Stimulated activated memory B cell treated with anti-CD40 and anti-IgM and Interleukin-4, amounts not matched to agents 10 μg/mL and 1 μg/mL and 100 μg/mL, for 72 hours (primary cell): ENCODE data around the gene REX1BD.
"Not testable (repeated sequence)": the region's sequence is repeated elsewhere in the genome, so short reads cannot be mapped to it uniquely, and the experiment has no call there.

Experiments
- ATAC-seq: fragments of 150-1000 bp; cut with Tn5 transposase; 2 replicates; pipeline ENCODE4 v1.10.0; 2021
- H3K27ac Mint-ChIP-seq: one replicate; pipeline ENCODE4 v1.8.0; 2022; ENCODE audit warnings: mild to moderate bottlenecking, mixed read lengths
- H3K27me3 Mint-ChIP-seq: one replicate; pipeline ENCODE4 v1.8.0; 2022; ENCODE audit warnings: mixed read lengths
- H3K36me3 Mint-ChIP-seq: one replicate; pipeline ENCODE4 v1.8.0; 2022; ENCODE audit warnings: mixed read lengths
- H3K4me1 Mint-ChIP-seq: one replicate; pipeline ENCODE4 v1.8.0; 2022; ENCODE audit warnings: mixed read lengths
- H3K4me3 Mint-ChIP-seq: one replicate; pipeline ENCODE4 v1.8.0; 2022; ENCODE audit warnings: mild to moderate bottlenecking, moderate library complexity, mixed read lengths
- H3K9me3 Mint-ChIP-seq: one replicate; pipeline ENCODE4 v1.8.0; 2022; ENCODE audit warnings: mixed read lengths

REX1BD gene

GRCh38 chr19:18592732-18593131 lies 4.1 kb downstream of the REX1BD start:
- not testable (repeated sequence) for H3K4me3 Mint-ChIP-seq, H3K36me3 Mint-ChIP-seq, H3K27ac Mint-ChIP-seq, H3K9me3 Mint-ChIP-seq, ATAC-seq
- Mint-ChIP-seq H3K27me3 (peaks cover 17% of the 10 kb centered on the region), H3K4me1 (peaks cover 47% of the 10 kb centered on the region)

GRCh38 chr19:18593367-18594095 lies 4.9 kb downstream of the REX1BD start:
- peaks cover 6% of the 10 kb centered on the region for H3K36me3 Mint-ChIP-seq
- H3K9me3 Mint-ChIP-seq = no peaks in the 10 kb centered on the region
- peaks cover 25% of the 10 kb centered on the region for H3K27me3 Mint-ChIP-seq
- no peak for ATAC-seq
- peak overlapping the region; percentile 49 for H3K27ac Mint-ChIP-seq
- H3K4me1 Mint-ChIP-seq = peaks cover 41% of the 10 kb centered on the region
- peak overlapping the region; percentile 32 for H3K4me3 Mint-ChIP-seq

- peaks cover 33% of the 10 kb centered on the region for H3K27me3 Mint-ChIP-seq
- peak overlapping the region; percentile 48 for H3K27ac Mint-ChIP-seq
- peak; percentile 77 for ATAC-seq
These were observed 5.7 kb downstream of the REX1BD start for GRCh38 chr19:18594096-18594823.

GRCh38 chr19:18594824-18595373 lies 6.3 kb downstream of the REX1BD start:
- peaks cover 39% of the 10 kb centered on the region for H3K27me3 Mint-ChIP-seq
- peak; percentile 1 for ATAC-seq
- peak overlapping the region; percentile 48 for H3K27ac Mint-ChIP-seq
- peak overlapping the region; percentile 58 for H3K4me3 Mint-ChIP-seq
- H3K36me3 Mint-ChIP-seq = peaks cover 6% of the 10 kb centered on the region
- no peaks in the 10 kb centered on the region for H3K9me3 Mint-ChIP-seq
- peaks cover 33% of the 10 kb centered on the region for H3K4me1 Mint-ChIP-seq

More at GRCh38 chr19:18594096-18594823, 5.7 kb downstream of the REX1BD start:
- H3K4me1 Mint-ChIP-seq = peaks cover 39% of the 10 kb centered on the region
- H3K4me3 Mint-ChIP-seq = peak overlapping the region; percentile 58
- no peaks in the 10 kb centered on the region for H3K9me3 Mint-ChIP-seq
- peaks cover 6% of the 10 kb centered on the region for H3K36me3 Mint-ChIP-seq

GRCh38 chr19:18595475-18595874 lies 6.9 kb downstream of the REX1BD start:
- peaks cover 6% of the 10 kb centered on the region for H3K36me3 Mint-ChIP-seq
- H3K27ac Mint-ChIP-seq = no peak overlapping the region
- H3K4me1 Mint-ChIP-seq = peaks cover 27% of the 10 kb centered on the region
- H3K9me3 Mint-ChIP-seq = no peaks in the 10 kb centered on the region
- H3K4me3 Mint-ChIP-seq = no peak overlapping the region
- no peak for ATAC-seq
- H3K27me3 Mint-ChIP-seq = peaks cover 39% of the 10 kb centered on the region

- H3K27ac Mint-ChIP-seq = no peak overlapping the region
- no peaks in the 10 kb centered on the region for H3K9me3 Mint-ChIP-seq
- peak; percentile 31 for ATAC-seq
- peaks cover 47% of the 10 kb centered on the region for H3K27me3 Mint-ChIP-seq
- H3K36me3 Mint-ChIP-seq = peaks cover under 1% of the 10 kb centered on the region
- no peak overlapping the region for H3K4me3 Mint-ChIP-seq
- peaks cover 22% of the 10 kb centered on the region for H3K4me1 Mint-ChIP-seq
These were observed 8.2 kb downstream of the REX1BD start for GRCh38 chr19:18596752-18597157.

- H3K4me1 Mint-ChIP-seq = peaks cover 26% of the 10 kb centered on the region
- H3K9me3 Mint-ChIP-seq = no peaks in the 10 kb centered on the region
- H3K4me3 Mint-ChIP-seq = no peak overlapping the region
- no peak overlapping the region for H3K27ac Mint-ChIP-seq
- ATAC-seq = no peak
- no peaks in the 10 kb centered on the region for H3K36me3 Mint-ChIP-seq
- peaks cover 59% of the 10 kb centered on the region for H3K27me3 Mint-ChIP-seq
These were observed 9.4 kb downstream of the REX1BD start for GRCh38 chr19:18597809-18598660.

GRCh38 chr19:18599485-18599884 lies 10.9 kb downstream of the REX1BD start:
- no peak overlapping the region for H3K27ac Mint-ChIP-seq
- peaks cover 68% of the 10 kb centered on the region for H3K27me3 Mint-ChIP-seq
- no peak for ATAC-seq
- no peaks in the 10 kb centered on the region for H3K36me3 Mint-ChIP-seq
- H3K4me3 Mint-ChIP-seq = no peak overlapping the region
- H3K4me1 Mint-ChIP-seq = peaks cover 21% of the 10 kb centered on the region
- H3K9me3 Mint-ChIP-seq = no peaks in the 10 kb centered on the region

- H3K4me1 Mint-ChIP-seq = peaks cover 24% of the 10 kb centered on the region
- not testable (repeated sequence) for H3K36me3 Mint-ChIP-seq, H3K9me3 Mint-ChIP-seq, ATAC-seq, H3K4me3 Mint-ChIP-seq, H3K27ac Mint-ChIP-seq
- H3K27me3 Mint-ChIP-seq = peaks cover 77% of the 10 kb centered on the region
These were observed 12.2 kb downstream of the REX1BD start for GRCh38 chr19:18600692-18601397.

- H3K9me3 Mint-ChIP-seq = no peaks in the 10 kb centered on the region
- H3K27me3 Mint-ChIP-seq = peaks cover 68% of the 10 kb centered on the region
- no peaks in the 10 kb centered on the region for H3K36me3 Mint-ChIP-seq
These were observed 13.3 kb downstream of the REX1BD start for GRCh38 chr19:18601875-18602274.

GRCh38 chr19:18603255-18603957 lies 14.8 kb downstream of the REX1BD start:
- Mint-ChIP-seq H3K4me3 (no peak overlapping the region), H3K4me1 (peaks cover 30% of the 10 kb centered on the region), H3K36me3 (no peaks in the 10 kb centered on the region), H3K9me3 (no peaks in the 10 kb centered on the region), H3K27ac (no peak overlapping the region), H3K27me3 (peaks cover 73% of the 10 kb centered on the region)
- ATAC-seq = no peak

More at GRCh38 chr19:18601875-18602274, 13.3 kb downstream of the REX1BD start:
- Mint-ChIP-seq H3K27ac (no peak overlapping the region), H3K4me1 (peaks cover 19% of the 10 kb centered on the region), H3K4me3 (no peak overlapping the region)
- ATAC-seq = no peak

GRCh38 chr19:18603958-18604819 lies 15.6 kb downstream of the REX1BD start:
- Mint-ChIP-seq H3K27me3 (peaks cover 73% of the 10 kb centered on the region), H3K36me3 (no peaks in the 10 kb centered on the region), H3K27ac (no peak overlapping the region), H3K4me1 (peaks cover 30% of the 10 kb centered on the region), H3K9me3 (no peaks in the 10 kb centered on the region), H3K4me3 (no peak overlapping the region)
- ATAC-seq = no peak

- Mint-ChIP-seq H3K27me3 (peaks cover 73% of the 10 kb centered on the region), H3K9me3 (no peaks in the 10 kb centered on the region), H3K27ac (no peak overlapping the region)
These were observed 16.2 kb downstream of the REX1BD start for GRCh38 chr19:18604820-18605159.

More at GRCh38 chr19:18604820-18605159, 16.2 kb downstream of the REX1BD start:
- H3K4me1 Mint-ChIP-seq = peaks cover 30% of the 10 kb centered on the region
- H3K4me3 Mint-ChIP-seq = no peak overlapping the region
- no peak for ATAC-seq
- no peaks in the 10 kb centered on the region for H3K36me3 Mint-ChIP-seq
